Ramos (cell line): ENCODE results near the gene ECEL1.

Experiments
- in situ Hi-C: fragments of 300-500 bp; cut with MboI; formaldehyde crosslinking; loops from one replicate; pipeline ENCODE4 v1.14.3; 2022; ENCODE audit warnings: low sequenced_read_pairs; ENCODE audit not compliant: unreplicated experiment

Gene ECEL1

GRCh38 chr2:232435805-232436204, 51.8 kb downstream of the ECEL1 start:
- in situ Hi-C loops, result loop anchor here (10.0 kb wide), 2 partner anchors 91 to 531 kb away; no protein-coding TSS in a partner anchor

DNA sequence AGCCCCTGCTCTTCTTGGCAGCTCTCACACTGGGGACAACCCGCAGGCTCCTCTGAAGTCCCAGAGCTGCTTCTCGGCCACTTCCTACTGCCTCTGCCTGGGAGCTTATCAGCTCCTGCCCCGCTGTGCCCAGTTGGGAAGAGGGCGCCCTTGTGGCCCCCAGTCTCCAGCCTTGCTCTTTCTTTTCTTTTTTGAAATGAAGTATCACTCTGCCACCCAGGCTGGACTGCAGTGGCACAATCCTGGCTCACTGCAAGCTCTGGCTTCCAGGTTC, 52.3 kb downstream of the ECEL1 start:
- in situ Hi-C loops, result loop anchor here (10.0 kb wide), 2 partner anchors 91 to 531 kb away; no protein-coding TSS in a partner anchor

DNA sequence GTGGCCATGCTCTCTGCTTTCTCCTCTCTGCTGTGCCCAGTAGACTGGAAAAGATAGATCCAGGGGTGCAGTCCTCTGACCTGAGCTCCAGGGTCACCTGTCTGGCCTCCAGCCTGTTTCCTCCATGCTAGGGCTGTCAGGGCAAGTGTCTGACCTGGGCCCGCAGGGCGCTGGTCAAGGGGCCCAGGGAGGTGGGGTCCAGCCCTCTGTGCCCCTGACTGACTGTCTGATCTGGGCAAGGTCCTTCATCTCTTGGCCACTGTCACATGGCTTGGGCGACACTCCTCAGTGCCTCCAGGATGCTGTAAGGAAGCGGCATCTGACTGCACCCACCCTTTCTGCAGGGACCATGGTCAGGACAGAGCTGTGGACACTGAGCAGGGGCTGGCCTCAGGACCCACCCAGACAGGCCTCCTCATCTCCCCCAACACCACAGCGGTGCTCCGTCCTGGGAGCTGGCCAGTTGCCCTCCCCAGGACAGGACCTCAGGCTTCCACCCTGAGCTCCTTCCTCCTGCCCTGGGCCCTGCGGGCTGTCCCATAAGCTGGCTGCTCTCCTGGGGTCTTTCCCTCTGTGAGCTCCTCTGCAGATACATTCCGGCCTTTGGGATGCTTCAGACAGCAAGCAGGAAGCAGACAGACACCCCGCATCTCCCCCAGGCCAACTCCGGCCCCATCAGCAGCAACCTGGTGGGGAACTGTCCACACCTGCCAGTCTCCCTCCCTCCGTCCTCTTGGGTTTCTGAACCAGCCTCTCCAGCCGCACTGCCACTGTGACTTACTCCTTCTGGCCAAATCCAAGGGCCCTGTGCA, 52.9 kb downstream of the ECEL1 start:
- in situ Hi-C loops, result loop anchor here (10.0 kb wide), 2 partner anchors 90 to 530 kb away; no protein-coding TSS in a partner anchor

DNA sequence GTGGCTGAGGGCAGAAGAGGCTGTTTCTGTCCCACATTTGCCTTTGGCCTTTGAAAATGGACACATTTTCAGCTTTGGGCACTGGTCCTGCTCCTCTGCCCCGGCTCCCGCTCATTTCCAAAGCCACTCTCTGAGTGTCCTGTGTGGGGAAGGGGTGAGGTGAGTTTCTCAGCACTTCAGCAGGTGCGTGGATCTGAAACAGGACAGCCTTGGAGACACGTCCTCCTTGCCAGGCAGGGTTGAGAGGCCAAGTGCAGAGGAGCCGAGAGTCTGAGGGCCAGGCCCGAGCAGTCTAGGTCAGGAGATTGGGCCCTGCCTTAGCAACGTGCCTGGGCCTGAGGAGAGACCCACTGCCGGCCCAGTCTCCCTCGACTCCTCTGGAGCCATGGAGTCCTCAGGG, 53.5 kb downstream of the ECEL1 start:
- in situ Hi-C loops, result loop anchor here (10.0 kb wide), 2 partner anchors 89 to 529 kb away; no protein-coding TSS in a partner anchor

DNA sequence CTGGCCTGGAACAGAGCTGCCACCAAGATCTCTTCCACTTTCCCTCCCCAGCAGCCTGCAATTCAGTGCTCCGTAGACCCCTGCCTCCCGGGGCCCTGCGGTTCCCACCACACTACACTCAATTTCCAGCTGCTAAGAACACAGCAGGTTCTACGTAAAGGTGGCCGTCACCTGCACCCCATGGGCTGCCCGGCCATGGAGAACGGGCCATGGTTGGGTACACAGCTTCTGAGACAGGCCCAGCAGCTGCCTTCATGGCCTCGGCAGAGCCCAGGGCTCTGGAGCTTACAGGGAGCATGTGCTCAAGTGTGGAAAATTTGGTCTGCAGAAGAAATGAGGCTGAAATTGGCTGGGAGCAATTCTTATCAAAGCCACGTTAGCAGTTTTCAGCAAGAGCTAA, 54.0 kb downstream of the ECEL1 start:
- in situ Hi-C loops, result loop anchor here (10.0 kb wide), 2 partner anchors 89 to 529 kb away; no protein-coding TSS in a partner anchor

DNA sequence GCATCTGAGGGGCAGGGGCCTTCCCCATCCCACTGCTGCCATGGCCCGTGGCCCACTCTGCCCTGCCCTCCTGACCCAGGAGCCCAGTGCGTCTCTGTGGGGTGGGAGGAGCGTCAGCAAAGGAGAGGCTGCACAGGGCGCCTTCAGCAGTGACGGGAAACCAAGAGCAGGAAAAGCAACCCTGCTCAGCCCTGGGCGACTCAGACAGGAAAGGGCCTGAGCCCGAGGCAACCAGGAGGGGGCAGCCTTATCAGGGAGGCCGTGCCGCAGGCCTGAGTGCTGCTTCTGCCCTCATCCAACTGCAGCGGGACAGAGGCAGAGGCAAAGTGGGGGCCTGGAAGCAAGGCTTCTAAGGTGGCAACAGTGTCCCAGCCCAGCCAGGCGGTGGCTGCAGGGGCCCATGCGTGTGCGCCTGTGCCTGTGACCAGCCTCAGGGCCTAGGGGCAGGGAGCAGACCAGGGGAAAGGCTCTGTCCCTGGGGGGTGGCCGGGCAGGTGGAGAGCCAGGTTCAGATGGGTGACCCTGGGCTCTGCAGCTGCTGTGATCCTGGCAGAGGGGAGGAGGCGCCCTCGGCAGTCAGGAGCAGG, 54.9 kb downstream of the ECEL1 start:
- in situ Hi-C loops, result loop anchor here (10.0 kb wide), 2 partner anchors 88 to 528 kb away; no protein-coding TSS in a partner anchor

- in situ Hi-C loops, result loop anchor here (10.0 kb wide), 2 partner anchors 87 to 527 kb away; no protein-coding TSS in a partner anchor
Measured at GRCh38 chr2:232431705-232432590, 55.7 kb downstream of the ECEL1 start.
